ENCODE measurements around the gene MARCHF3. TPM values are rescaled to one million over a fixed set of nuclear protein-coding genes. Genes with fewer than 3 reads are reported as not detected.
"Not testable (repeated sequence)": the region's sequence is repeated elsewhere in the genome, so short reads cannot be mapped to it uniquely, and the experiment has no call there.

The MARCHF3 gene
- polyA plus RNA-seq, 3 donors from 2014 or later, result 2.6 to 4.6 (median 3.4) TPM

- no peak overlapping the region for H3K27ac Mint-ChIP-seq
- H3K4me3 Mint-ChIP-seq, result no peak overlapping the region
- H3K36me3 Mint-ChIP-seq, result no peaks in the 10 kb centered on the region
- H3K4me1 Mint-ChIP-seq, result peaks cover 11 to 12% of the 10 kb centered on the region in 2 donors
- H3K27me3 Mint-ChIP-seq (ENCODE audit: low read depth in 3 of 3), result peaks cover 0 to 4% (median 0%) of the 10 kb centered on the region in 3 donors
- peaks cover 0 to 2% (median 0%) of the 10 kb centered on the region in 6 donors for H3K9me3 Mint-ChIP-seq
- no peak for DNase-seq
These were observed 15.8 kb downstream of the MARCHF3 start for GRCh38 chr5:127014573-127014972.

- no peaks in the 10 kb centered on the region for H3K36me3 Mint-ChIP-seq
- DNase-seq, result no peak
- no peak overlapping the region for H3K4me3 Mint-ChIP-seq
- H3K4me1 Mint-ChIP-seq, result peaks cover 11 to 12% of the 10 kb centered on the region in 2 donors
- peaks cover 0 to 2% (median 0%) of the 10 kb centered on the region in 6 donors for H3K9me3 Mint-ChIP-seq
- peaks cover 0 to 4% (median 0%) of the 10 kb centered on the region in 3 donors for H3K27me3 Mint-ChIP-seq (ENCODE audit: low read depth in 3 of 3)
- no peak overlapping the region for H3K27ac Mint-ChIP-seq
These were observed 17.0 kb downstream of the MARCHF3 start for GRCh38 chr5:127013407-127013806.

GRCh38 chr5:127012916-127013315, 17.4 kb downstream of the MARCHF3 start:
- Mint-ChIP-seq H3K27ac (no peak overlapping the region), H3K27me3 (ENCODE audit: low read depth in 3 of 3) (peaks cover 0 to 2% (median 0%) of the 10 kb centered on the region in 3 donors), H3K9me3 (peaks cover 0 to 2% (median 0%) of the 10 kb centered on the region in 6 donors), H3K36me3 (no peaks in the 10 kb centered on the region), H3K4me3 (no peak overlapping the region), H3K4me1 (peaks cover 11 to 12% of the 10 kb centered on the region in 2 donors)
- DNase-seq, result no peak

- peaks cover 0 to 2% (median 0%) of the 10 kb centered on the region in 3 donors for H3K27me3 Mint-ChIP-seq (ENCODE audit: low read depth in 3 of 3)
- peaks cover 12% of the 10 kb centered on the region in 2 donors for H3K4me1 Mint-ChIP-seq
- no peak overlapping the region for H3K4me3 Mint-ChIP-seq
- no peaks in the 10 kb centered on the region for H3K36me3 Mint-ChIP-seq
- peak overlapping the region in 4 of 6 donors; percentile 33 to 79 (median 60) for H3K27ac Mint-ChIP-seq
- DNase-seq, result peak in 2 of 3 donors; percentile 12 to 15
- peaks cover 0 to 2% (median 0%) of the 10 kb centered on the region in 6 donors for H3K9me3 Mint-ChIP-seq
These were observed 18.3 kb downstream of the MARCHF3 start for GRCh38 chr5:127011961-127012644.

GRCh38 chr5:127011153-127011552, 19.2 kb downstream of the MARCHF3 start:
- no peaks in the 10 kb centered on the region for H3K27me3 Mint-ChIP-seq (ENCODE audit: low read depth in 3 of 3)
- no peak overlapping the region for H3K4me3 Mint-ChIP-seq
- H3K4me1 Mint-ChIP-seq, result peaks cover 15 to 20% of the 10 kb centered on the region in 2 donors
- H3K27ac Mint-ChIP-seq, result peak overlapping the region in 1 of 6 donors; percentile 64
- H3K36me3 Mint-ChIP-seq, result no peaks in the 10 kb centered on the region
- no peak for DNase-seq
- H3K9me3 Mint-ChIP-seq, result no peaks in the 10 kb centered on the region

- Mint-ChIP-seq H3K27ac (no peak overlapping the region), H3K9me3 (no peaks in the 10 kb centered on the region), H3K36me3 (no peaks in the 10 kb centered on the region), H3K27me3 (ENCODE audit: low read depth in 3 of 3) (no peaks in the 10 kb centered on the region), H3K4me1 (peaks cover 15 to 20% of the 10 kb centered on the region in 2 donors), H3K4me3 (no peak overlapping the region)
- no peak for DNase-seq
These were observed 20.0 kb downstream of the MARCHF3 start for GRCh38 chr5:127010362-127010761.

GRCh38 chr5:127009784-127010183, 20.6 kb downstream of the MARCHF3 start:
- Mint-ChIP-seq H3K36me3 (no peaks in the 10 kb centered on the region), H3K9me3 (no peaks in the 10 kb centered on the region), H3K27me3 (ENCODE audit: low read depth in 3 of 3) (no peaks in the 10 kb centered on the region), H3K27ac (no peak overlapping the region), H3K4me3 (no peak overlapping the region), H3K4me1 (peaks cover 15 to 20% of the 10 kb centered on the region in 2 donors)
- no peak for DNase-seq

GRCh38 chr5:127008300-127008975, 21.9 kb downstream of the MARCHF3 start:
- H3K4me3 Mint-ChIP-seq, result no peak overlapping the region
- no peaks in the 10 kb centered on the region for H3K36me3 Mint-ChIP-seq
- H3K27me3 Mint-ChIP-seq (ENCODE audit: low read depth in 3 of 3), result no peaks in the 10 kb centered on the region
- H3K4me1 Mint-ChIP-seq, result peaks cover 14 to 20% of the 10 kb centered on the region in 2 donors
- H3K27ac Mint-ChIP-seq, result no peak overlapping the region
- no peaks in the 10 kb centered on the region for H3K9me3 Mint-ChIP-seq
- no peak for DNase-seq

- peaks cover 13 to 20% of the 10 kb centered on the region in 2 donors for H3K4me1 Mint-ChIP-seq
- no peaks in the 10 kb centered on the region for H3K36me3 Mint-ChIP-seq
- no peak for DNase-seq
- H3K4me3 Mint-ChIP-seq, result no peak overlapping the region
- peaks cover 0 to 3% (median 0%) of the 10 kb centered on the region in 3 donors for H3K27me3 Mint-ChIP-seq (ENCODE audit: low read depth in 3 of 3)
- no peak overlapping the region for H3K27ac Mint-ChIP-seq
- H3K9me3 Mint-ChIP-seq, result no peaks in the 10 kb centered on the region
These were observed 22.8 kb downstream of the MARCHF3 start for GRCh38 chr5:127007522-127007921.

- no peaks in the 10 kb centered on the region for H3K9me3 Mint-ChIP-seq
- peak overlapping the region in 1 of 5 donors; percentile 3 for H3K4me3 Mint-ChIP-seq
- H3K4me1 Mint-ChIP-seq, result peaks cover 7 to 15% of the 10 kb centered on the region in 2 donors
- H3K27ac Mint-ChIP-seq, result peak overlapping the region in 1 of 6 donors; percentile 46
- H3K36me3 Mint-ChIP-seq, result peaks cover 0 to 2% (median 0%) of the 10 kb centered on the region in 3 donors
- no peak for DNase-seq
- peaks cover 0 to 3% (median 0%) of the 10 kb centered on the region in 3 donors for H3K27me3 Mint-ChIP-seq (ENCODE audit: low read depth in 3 of 3)
These were observed 23.6 kb downstream of the MARCHF3 start for GRCh38 chr5:127006744-127007143.

GRCh38 chr5:127005282-127005681, 25.1 kb downstream of the MARCHF3 start:
- H3K36me3 Mint-ChIP-seq; H3K4me1 Mint-ChIP-seq; H3K9me3 Mint-ChIP-seq; H3K4me3 Mint-ChIP-seq; H3K27ac Mint-ChIP-seq; H3K27me3 Mint-ChIP-seq (ENCODE audit: low read depth in 3 of 3); DNase-seq: not testable (repeated sequence)

GRCh38 chr5:127004721-127005120, 25.6 kb downstream of the MARCHF3 start:
- Mint-ChIP-seq H3K27me3 (ENCODE audit: low read depth in 3 of 3) (peaks cover 1 to 5% (median 4%) of the 10 kb centered on the region in 3 donors), H3K9me3 (no peaks in the 10 kb centered on the region), H3K4me1 (peaks cover 3 to 9% of the 10 kb centered on the region in 2 donors), H3K4me3 (no peak overlapping the region), H3K27ac (no peak overlapping the region), H3K36me3 (peaks cover 0 to 7% (median 0%) of the 10 kb centered on the region in 3 donors)
- no peak for DNase-seq

GRCh38 chr5:127003798-127004495, 26.4 kb downstream of the MARCHF3 start:
- Mint-ChIP-seq H3K9me3 (no peaks in the 10 kb centered on the region), H3K27me3 (ENCODE audit: low read depth in 3 of 3) (peaks cover 3 to 5% (median 4%) of the 10 kb centered on the region in 3 donors), H3K4me3 (no peak overlapping the region), H3K36me3 (peaks cover 0 to 7% (median 0%) of the 10 kb centered on the region in 3 donors), H3K27ac (peak overlapping the region in 1 of 6 donors; percentile 19), H3K4me1 (peaks cover 3 to 9% of the 10 kb centered on the region in 2 donors)
- DNase-seq, result no peak

GRCh38 chr5:127002390-127002789, 28.0 kb downstream of the MARCHF3 start:
- Mint-ChIP-seq H3K27me3 (ENCODE audit: low read depth in 3 of 3) (peaks cover 3 to 5% (median 4%) of the 10 kb centered on the region in 3 donors), H3K27ac (no peak overlapping the region), H3K4me3 (no peak overlapping the region), H3K9me3 (no peaks in the 10 kb centered on the region), H3K4me1 (peaks cover 3 to 9% of the 10 kb centered on the region in 2 donors), H3K36me3 (peaks cover 0 to 7% (median 0%) of the 10 kb centered on the region in 3 donors)
- DNase-seq, result no peak
